Lung (tissue), 12 donors: ENCODE measurements around the gene PROC. TPM values are rescaled to one million over a fixed set of nuclear protein-coding genes. Genes with fewer than 3 reads are reported as not detected.

Experiments
- ATAC-seq: fragments of 200-7000 bp; cut with Tn5 transposase; one replicate; pipeline ENCODE4 v1.9.1; 2020; ENCODE audit warnings: moderate number of reproducible peaks; ENCODE audit not compliant: insufficient read depth, low FRiP score
- DNase-seq, 3 donors: peaks; one replicate each; pipeline ENCODE4 v3.0.0-alpha.2; 2013 to 2017
- H3K27ac ChIP-seq, 2 donors: one replicate each; pipeline ENCODE4 v1.5.1; 2013; ENCODE audit warnings: mild to moderate bottlenecking in 2 of 2, moderate library complexity in 2 of 2, control low read depth in 1 of 2, inconsistent platforms in 1 of 2, low read depth in 1 of 2, low read length in 1 of 2
- H3K27me3 ChIP-seq, 3 donors: one replicate each; pipeline ENCODE4 v1.5.1; 2013; ENCODE audit warnings: low read length in 2 of 3; ENCODE audit not compliant: control insufficient read depth in 3 of 3, insufficient read depth in 3 of 3
- H3K36me3 ChIP-seq, 4 donors: one replicate each; pipeline ENCODE4 v1.5.1; 2013; ENCODE audit warnings: low read length in 4 of 4, mild to moderate bottlenecking in 1 of 4, moderate library complexity in 1 of 4; ENCODE audit not compliant: control insufficient read depth in 4 of 4, insufficient read depth in 4 of 4
- H3K4me1 ChIP-seq, 5 donors: one replicate each; pipeline ENCODE4 v1.5.1; 2013; ENCODE audit warnings: low read length in 5 of 5, mild to moderate bottlenecking in 2 of 5, moderate library complexity in 1 of 5; ENCODE audit not compliant: control insufficient read depth in 5 of 5, insufficient read depth in 5 of 5
- H3K4me3 ChIP-seq: one replicate; pipeline ENCODE4 v1.5.1; 2013; ENCODE audit warnings: mild to moderate bottlenecking, control low read depth, moderate library complexity
- H3K9ac ChIP-seq, 2 donors: one replicate each; pipeline ENCODE4 v1.5.1; 2013; ENCODE audit warnings: low read length in 2 of 2, control low read depth in 1 of 2; ENCODE audit not compliant: insufficient read depth in 1 of 2
- H3K9me3 ChIP-seq, 4 donors: one replicate each; pipeline ENCODE4 v1.5.1; 2013; ENCODE audit warnings: low read length in 3 of 4, mild to moderate bottlenecking in 1 of 4, moderate library complexity in 1 of 4; ENCODE audit not compliant: control insufficient read depth in 4 of 4, insufficient read depth in 3 of 4
- WGBS, 2 donors: extraction: QIAGEN DNeasy Blood & Tissue Kit; methylation state at CpG; one replicate each; pipeline ENCODE4 v1.1.7; 2013; 5-methylcytosine and 5-hydroxymethylcytosine counted together
- polyA plus RNA-seq, 2 donors: library from polyadenylated mRNA; stranded (reverse); fragments of 200-250 nt; gene quantifications; one replicate each; pipeline ENCODE4 v1.2.1, GENCODE V29; 2013
- total RNA-seq, 2 donors: library from RNA; depleted of rRNA in 1 of 2; stranded (reverse); fragments of >200 nt in 1 of 2; gene quantifications; one replicate each; pipeline ENCODE4 v1.2.1, GENCODE V29; 2014 to 2021
- TF ChIP-seq, protein P1 (sequence below): IDR thresholded peaks from 2 replicates; pipeline ENCODE4 v1.5.1; 2012; ENCODE audit warnings: mild to moderate bottlenecking; ENCODE audit errors: control extremely low read depth, extremely low read depth
- donor health status: control.
- donor health status: control.
- donor health status: Bipolar disorder and iron deficiency.
- donor health status: healthy.
- donor health status: DM: yes; HTN: yes; CAD: no.

PROC gene
- total and polyA plus RNA-seq, 4 donors, result 0.10 to 0.37 (median 0.22) TPM; not detected in 1

- peaks cover 0 to 21% (median 3%) of the 10 kb centered on the region in 5 donors for H3K4me1 ChIP-seq
- WGBS, 2 donors, result 94 to 95% methylated on average over 6 of the region's 6 CpGs
- ATAC-seq (no peak), DNase-seq (no peak)
- H3K4me3 ChIP-seq, result no peak overlapping the region
- TF ChIP-seq, protein P1, sequence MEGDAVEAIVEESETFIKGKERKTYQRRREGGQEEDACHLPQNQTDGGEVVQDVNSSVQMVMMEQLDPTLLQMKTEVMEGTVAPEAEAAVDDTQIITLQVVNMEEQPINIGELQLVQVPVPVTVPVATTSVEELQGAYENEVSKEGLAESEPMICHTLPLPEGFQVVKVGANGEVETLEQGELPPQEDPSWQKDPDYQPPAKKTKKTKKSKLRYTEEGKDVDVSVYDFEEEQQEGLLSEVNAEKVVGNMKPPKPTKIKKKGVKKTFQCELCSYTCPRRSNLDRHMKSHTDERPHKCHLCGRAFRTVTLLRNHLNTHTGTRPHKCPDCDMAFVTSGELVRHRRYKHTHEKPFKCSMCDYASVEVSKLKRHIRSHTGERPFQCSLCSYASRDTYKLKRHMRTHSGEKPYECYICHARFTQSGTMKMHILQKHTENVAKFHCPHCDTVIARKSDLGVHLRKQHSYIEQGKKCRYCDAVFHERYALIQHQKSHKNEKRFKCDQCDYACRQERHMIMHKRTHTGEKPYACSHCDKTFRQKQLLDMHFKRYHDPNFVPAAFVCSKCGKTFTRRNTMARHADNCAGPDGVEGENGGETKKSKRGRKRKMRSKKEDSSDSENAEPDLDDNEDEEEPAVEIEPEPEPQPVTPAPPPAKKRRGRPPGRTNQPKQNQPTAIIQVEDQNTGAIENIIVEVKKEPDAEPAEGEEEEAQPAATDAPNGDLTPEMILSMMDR, result no peak
- H3K27me3 ChIP-seq, result no peaks in the 10 kb centered on the region
- peaks cover 0 to 4% (median 2%) of the 10 kb centered on the region in 4 donors for H3K36me3 ChIP-seq
- peaks cover 0 to 6% (median 1%) of the 10 kb centered on the region in 4 donors for H3K9me3 ChIP-seq
- H3K9ac ChIP-seq, result no peak overlapping the region
- no peak overlapping the region for H3K27ac ChIP-seq
These were observed 39.5 kb upstream of the PROC start for GRCh38 chr2:127378720-127379119.

- DNase-seq, result no peak
- no peaks in the 10 kb centered on the region for H3K27me3 ChIP-seq
- ATAC-seq, result no peak
- no peak overlapping the region for H3K27ac ChIP-seq
- peaks cover 0 to 21% (median 3%) of the 10 kb centered on the region in 5 donors for H3K4me1 ChIP-seq
- TF ChIP-seq, protein P1, result no peak
- no peak overlapping the region for H3K4me3 ChIP-seq
- 93% methylated on average over 4 of the region's 4 CpGs for WGBS, 2 donors
- H3K9ac ChIP-seq, result no peak overlapping the region
- peaks cover 0 to 6% (median 2%) of the 10 kb centered on the region in 4 donors for H3K36me3 ChIP-seq
- H3K9me3 ChIP-seq, result peaks cover 0 to 2% (median 0%) of the 10 kb centered on the region in 4 donors
These were observed 38.4 kb upstream of the PROC start for GRCh38 chr2:127379712-127380355.

DNA sequence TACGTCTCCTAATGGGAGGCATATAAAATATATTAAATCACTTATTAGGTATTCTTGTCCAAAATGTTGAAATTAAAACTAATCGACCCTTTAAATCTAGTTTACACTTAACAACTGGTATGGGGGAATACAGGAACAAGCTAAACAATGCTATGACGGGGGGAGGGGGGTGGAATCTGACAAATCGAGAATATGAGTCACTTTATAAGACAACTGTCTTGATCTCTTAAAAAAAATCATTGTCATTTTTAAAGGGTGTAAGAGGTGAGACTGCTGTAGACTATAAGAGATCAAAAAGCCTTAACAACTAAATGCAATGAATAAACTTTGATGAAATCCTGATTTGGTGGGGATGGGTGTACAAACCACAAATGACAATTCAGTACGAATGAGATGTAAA, 36.5 kb upstream of the PROC start:
- Histone ChIP-seq H3K4me3 (no peak overlapping the region), H3K27me3 (no peaks in the 10 kb centered on the region)
- TF ChIP-seq, protein P1, result no peak

More for the DNA sequence above, 36.5 kb upstream of the PROC start:
- no peak for DNase-seq
- peaks cover 0 to 4% (median 0%) of the 10 kb centered on the region in 4 donors for H3K36me3 ChIP-seq
- H3K9me3 ChIP-seq, result no peaks in the 10 kb centered on the region
- no peak for ATAC-seq
- H3K27ac ChIP-seq, result no peak overlapping the region
- H3K9ac ChIP-seq, result no peak overlapping the region
- 70 to 78% methylated on average over 5 of the region's 5 CpGs for whole genome bisulfite sequencing, 2 donors
- peaks cover 1 to 21% (median 9%) of the 10 kb centered on the region in 5 donors for H3K4me1 ChIP-seq
